GM10847 (cell line): ENCODE data around the gene NCF4.

Source experiments
- POLR2A ChIP-seq: IDR thresholded peaks from 2 replicates; pipeline ENCODE4 v1.6.1; 2011; ENCODE audit not compliant: insufficient read length; ENCODE audit errors: extremely low read depth

NCF4 gene

GRCh38 chr22:36912694-36913426 lies 52.1 kb downstream of the NCF4 start:
- TF ChIP-seq POLR2A: no peak

- no peak for TF ChIP-seq POLR2A
These were observed 52.9 kb downstream of the NCF4 start, which contains the start of gene CSF2RB for GRCh38 chr22:36913427-36914389. Gene CSF2RB, plus strand, starts transcription at chr22:36913628. Its CDS starts 8,580 bp downstream, at chr22:36922208.

- no peak for TF ChIP-seq POLR2A
These were observed 53.6 kb downstream of the NCF4 start for GRCh38 chr22:36914390-36914752.

GRCh38 chr22:36916034-36916433 lies 55.2 kb downstream of the NCF4 start:
- no peak for TF ChIP-seq POLR2A

- no peak for TF ChIP-seq POLR2A
These were observed 57.9 kb downstream of the NCF4 start for GRCh38 chr22:36918586-36919284.

- TF ChIP-seq POLR2A: no peak
These were observed 60.7 kb downstream of the NCF4 start for GRCh38 chr22:36921309-36922104.

GRCh38 chr22:36922105-36922608 lies 61.4 kb downstream of the NCF4 start:
- TF ChIP-seq POLR2A: no peak

GRCh38 chr22:36922711-36923110 lies 61.9 kb downstream of the NCF4 start:
- no peak for TF ChIP-seq POLR2A

- TF ChIP-seq POLR2A: no peak
These were observed 62.5 kb downstream of the NCF4 start for GRCh38 chr22:36923131-36923788.

- TF ChIP-seq POLR2A: no peak
These were observed 63.4 kb downstream of the NCF4 start for GRCh38 chr22:36924151-36924698.

- no peak for TF ChIP-seq POLR2A
These were observed 64.8 kb downstream of the NCF4 start for GRCh38 chr22:36925388-36926290.

- no peak for TF ChIP-seq POLR2A
These were observed 65.5 kb downstream of the NCF4 start for GRCh38 chr22:36926309-36926708.
